ENCODE data around the gene COG5. TPM values are rescaled to one million over a fixed set of nuclear protein-coding genes. Genes with fewer than 3 reads are reported as not detected.

COG5 gene
- total and polyA plus RNA-seq, 10 of the 15 experiments (the other 5 are each of a cell fraction or from before 2014, with no cell fraction given) = 5.5 to 27.9 (median 15.6) TPM

GRCh38 chr7:107206706-107207105 is 357.0 kb downstream of the COG5 start (continued):
- no peak for TF ChIP-seq TCF12 (IDR thresholded peaks at IDR 0.05; ENCODE audit: low read depth, low read length)
- TF ChIP-seq ETV6 (conservative IDR thresholded peaks at IDR 0.05 in 1 of 2, IDR thresholded peaks at IDR 0.05 in 1 of 2; ENCODE audit: borderline replicate concordance in 1 of 2, low read depth in 1 of 2) = no peak
- no peak for TF ChIP-seq ZBTB11 (CRISPR knock-in tag; IDR thresholded peaks at IDR 0.05)

- ChIA-PET CTCF (interaction anchor here (0.6 to 1.9 kb wide), 3 partner anchors 12 to 295 kb away, joined by 3 to 7 read pairs (median 3); no protein-coding TSS in a partner anchor), SMC1A (ENCODE audit: uncharacterized antibody, unreplicated experiment) (interaction anchor here (0.8 to 1.1 kb wide), 3 partner anchors 14 to 181 kb away, joined by 3 read pairs; no protein-coding TSS in a partner anchor), POLR2A (no interaction called here), RAD21 (ENCODE audit: unreplicated experiment) (interaction anchor here (1.1 kb wide), 1 partner anchor 37 kb away, joined by 5 read pairs; the partner anchor contains the start of gene HBP1)
- no peak for TF ChIP-seq PAX8 (IDR thresholded peaks at IDR 0.05)
- TF ChIP-seq USF2 (IDR thresholded peaks at IDR 0.05; ENCODE audit: borderline replicate concordance, low read depth, low read length) = no peak
- TF ChIP-seq RUNX3 (IDR thresholded peaks at IDR 0.05; ENCODE audit: low read length) = no peak
- no peak for TF ChIP-seq MAX (IDR thresholded peaks at IDR 0.05; ENCODE audit: low read depth, low read length)
- TF ChIP-seq CEBPZ (IDR thresholded peaks at IDR 0.05; ENCODE audit: low read depth, low read length) = no peak
- no peak for TF ChIP-seq MEF2A (IDR thresholded peaks at IDR 0.05; ENCODE audit: insufficient read depth, low read depth, low read length)
- H4K20me1 ChIP-seq (ENCODE audit: control insufficient read depth, insufficient read depth) = no peaks in the 10 kb centered on the region
- peaks cover 2 to 10% of the 10 kb centered on the region in 2 experiments; a peak in 3 of 4 replicates for H3K36me3 ChIP-seq (ENCODE audit: control insufficient read depth in 2 of 2, insufficient read depth in 2 of 2, low read length in 1 of 2)
- H3K4me2 ChIP-seq (ENCODE audit: control insufficient read depth, insufficient read depth) = no peak overlapping the region
- H3K4me3 ChIP-seq = no peak overlapping the region
- no peaks in the 10 kb centered on the region for H3K27me3 ChIP-seq (replicated peaks in 1 of 2; ENCODE audit: control insufficient read depth in 2 of 2, insufficient read depth in 2 of 2, low read length in 1 of 2)
- no peaks in the 10 kb centered on the region for H3K4me1 ChIP-seq (ENCODE audit: control insufficient read depth, insufficient read depth, low read length)
- no peaks in the 10 kb centered on the region for H3K9me3 ChIP-seq (replicated peaks; ENCODE audit: control insufficient read depth, insufficient read depth, low read length)
- no TSS peak for BruUV-seq (replicated peaks)
- no peak overlapping the region for H3K27ac ChIP-seq (ENCODE audit: control insufficient read depth, insufficient read depth)
- DNase-seq (ENCODE audit: low read depth, low spot score) (no peak), ATAC-seq (no peak), FAIRE-seq (no peak)
- in situ Hi-C loops (cut with MboI) (loop anchor here (10.0 kb wide), 1 partner anchor 519 kb away; no protein-coding TSS in a partner anchor), intact Hi-C loops (cut with micrococcal nuclease; ENCODE audit: unreplicated experiment) (no loop called here)
- WGBS (ENCODE audit: insufficient coverage, insufficient replicate concordance, low lambda C conversion rate, missing lambda C conversion rate) = 99% methylated on average over 6 of the region's 6 CpGs
- H3K79me2 ChIP-seq (ENCODE audit: control insufficient read depth, insufficient read depth, low read length) = no peaks in the 10 kb centered on the region
- no peak overlapping the region for H2AFZ ChIP-seq (ENCODE audit: control insufficient read depth, low read depth, low read length)
- no peak overlapping the region for H3K9ac ChIP-seq (ENCODE audit: control insufficient read depth, insufficient read depth, low read length)
Observed at GRCh38 chr7:107206136-107206535, 357.6 kb downstream of the COG5 start.
